Measurements from ENCODE around the gene KCTD16. TPM values are rescaled to one million over a fixed set of nuclear protein-coding genes. Genes with fewer than 3 reads are reported as not detected.
A peak's percentile ranks its signal among the peaks of the same experiment; 100 is the strongest.

KCTD16 gene
- total and polyA plus RNA-seq, 2 experiments from 2014 or later = 0.02 to 0.76 TPM

DNA sequence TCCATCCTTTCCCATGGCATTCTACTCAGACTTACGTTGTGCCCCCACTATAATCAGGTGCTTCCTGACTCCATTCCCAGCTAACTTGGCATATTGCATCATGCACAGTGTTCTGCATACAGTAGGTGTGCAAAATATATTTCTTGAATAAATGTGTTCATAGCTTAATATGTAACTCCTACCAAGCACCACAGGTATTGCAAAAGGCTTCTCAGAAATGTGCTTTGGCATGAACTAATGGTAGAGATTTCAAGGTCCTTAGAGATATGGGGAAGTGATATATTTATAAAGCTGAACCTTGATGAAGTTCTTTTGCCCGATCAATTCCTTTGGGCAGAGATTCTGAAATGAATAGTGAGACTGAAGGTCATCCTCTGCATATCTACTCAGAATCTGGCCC lies 220.4 kb downstream of the KCTD16 start:
- no peak overlapping the region for H3K4me3 Mint-ChIP-seq
- no peaks in the 10 kb centered on the region for H3K4me1 Mint-ChIP-seq
- H3K9me3 Mint-ChIP-seq = no peaks in the 10 kb centered on the region
- Histone ChIP-seq H3K27ac (ENCODE audit: low read depth) (no peak overlapping the region), H3K27me3 (ENCODE audit: insufficient read depth) (no peaks in the 10 kb centered on the region), H2AFZ (no peak overlapping the region), H3K4me1 (ENCODE audit: insufficient read depth) (no peaks in the 10 kb centered on the region), H3K9me2 (ENCODE audit: insufficient read depth) (no peaks in the 10 kb centered on the region), H3K79me2 (replicated peaks; ENCODE audit: insufficient read depth) (no peaks in the 10 kb centered on the region), H3K4me2 (no peak overlapping the region), H3F3A (replicated peaks; ENCODE audit: low read depth) (no peaks in the 10 kb centered on the region), H4K20me1 (replicated peaks; ENCODE audit: insufficient read depth) (no peaks in the 10 kb centered on the region), H3K4me3 (no peak overlapping the region), H3K36me3 (ENCODE audit: insufficient read depth) (no peaks in the 10 kb centered on the region)
- H3K27ac Mint-ChIP-seq = no peak overlapping the region
- H3K36me3 Mint-ChIP-seq (ENCODE audit: low read depth) = no peaks in the 10 kb centered on the region
- DNase-seq (ENCODE audit: low spot score) (no peak), ATAC-seq (no peak)
- no peaks in the 10 kb centered on the region for H3K27me3 Mint-ChIP-seq (ENCODE audit: insufficient read depth, low read depth, poor library complexity)
- TF ChIP-seq EZH2phosphoT487 (IDR thresholded peaks at IDR 0.05; ENCODE audit: unreplicated experiment) (no peak), EZH2 (IDR thresholded peaks at IDR 0.05; ENCODE audit: low read depth, unreplicated experiment) (no peak), POLR2AphosphoS5 (IDR thresholded peaks at IDR 0.05; ENCODE audit: low read depth) (no peak), JUNB (IDR thresholded peaks at IDR 0.05; ENCODE audit: unreplicated experiment) (no peak), CREB1 (CRISPR knock-in tag; IDR thresholded peaks at IDR 0.05; ENCODE audit: low read depth) (no peak)
- TF ChIP-seq, protein P1, sequence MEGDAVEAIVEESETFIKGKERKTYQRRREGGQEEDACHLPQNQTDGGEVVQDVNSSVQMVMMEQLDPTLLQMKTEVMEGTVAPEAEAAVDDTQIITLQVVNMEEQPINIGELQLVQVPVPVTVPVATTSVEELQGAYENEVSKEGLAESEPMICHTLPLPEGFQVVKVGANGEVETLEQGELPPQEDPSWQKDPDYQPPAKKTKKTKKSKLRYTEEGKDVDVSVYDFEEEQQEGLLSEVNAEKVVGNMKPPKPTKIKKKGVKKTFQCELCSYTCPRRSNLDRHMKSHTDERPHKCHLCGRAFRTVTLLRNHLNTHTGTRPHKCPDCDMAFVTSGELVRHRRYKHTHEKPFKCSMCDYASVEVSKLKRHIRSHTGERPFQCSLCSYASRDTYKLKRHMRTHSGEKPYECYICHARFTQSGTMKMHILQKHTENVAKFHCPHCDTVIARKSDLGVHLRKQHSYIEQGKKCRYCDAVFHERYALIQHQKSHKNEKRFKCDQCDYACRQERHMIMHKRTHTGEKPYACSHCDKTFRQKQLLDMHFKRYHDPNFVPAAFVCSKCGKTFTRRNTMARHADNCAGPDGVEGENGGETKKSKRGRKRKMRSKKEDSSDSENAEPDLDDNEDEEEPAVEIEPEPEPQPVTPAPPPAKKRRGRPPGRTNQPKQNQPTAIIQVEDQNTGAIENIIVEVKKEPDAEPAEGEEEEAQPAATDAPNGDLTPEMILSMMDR (conservative IDR thresholded peaks at IDR 0.05; ENCODE audit: low read depth in 2 of 2) = no peak

DNA sequence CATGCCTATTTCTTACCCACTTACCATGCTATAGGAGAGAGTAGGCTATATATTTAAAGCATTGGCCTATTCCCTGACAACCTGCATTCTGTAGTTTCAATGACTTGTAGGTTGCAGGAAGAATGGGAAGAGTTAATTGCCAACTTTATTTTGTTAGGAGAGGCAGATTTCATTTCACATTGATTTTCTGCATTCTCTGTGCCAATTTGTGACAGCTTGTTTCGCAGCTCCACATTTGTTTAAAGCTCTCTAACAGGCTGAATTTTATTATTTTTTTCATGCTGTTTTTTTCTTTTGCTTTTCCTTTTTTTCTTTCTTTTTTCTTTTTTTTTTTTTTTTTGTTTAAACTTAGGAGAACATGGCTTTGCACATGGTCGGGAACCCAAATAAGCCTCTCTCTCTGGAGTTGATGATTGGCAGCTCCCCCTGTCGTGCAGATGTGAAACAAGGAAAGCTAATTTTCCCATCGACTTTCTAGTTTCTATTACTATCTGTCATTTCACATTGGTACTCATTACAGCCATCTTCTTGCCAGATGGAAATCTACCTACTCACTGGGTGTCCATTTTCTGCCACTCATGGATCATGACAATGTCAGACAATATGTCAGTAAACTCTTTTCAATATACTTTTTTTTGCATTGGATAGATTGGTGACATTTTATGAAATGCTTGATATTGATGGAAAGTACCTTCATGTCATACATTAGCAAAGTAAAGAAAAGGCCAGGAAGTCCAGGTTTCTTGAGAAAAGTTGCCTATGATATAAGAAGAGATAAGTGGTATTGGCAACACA lies 223.2 kb downstream of the KCTD16 start:
- no peaks in the 10 kb centered on the region for H4K20me1 ChIP-seq (replicated peaks; ENCODE audit: insufficient read depth)
- H2AFZ ChIP-seq = no peak overlapping the region
- H3K27me3 ChIP-seq (ENCODE audit: insufficient read depth) = no peaks in the 10 kb centered on the region
- no peaks in the 10 kb centered on the region for H3K36me3 ChIP-seq (ENCODE audit: insufficient read depth)
- ATAC-seq (no peak), DNase-seq (ENCODE audit: low spot score) (no peak)
- H3K4me1 Mint-ChIP-seq = no peaks in the 10 kb centered on the region
- H3F3A ChIP-seq (replicated peaks; ENCODE audit: low read depth) = no peaks in the 10 kb centered on the region
- H3K79me2 ChIP-seq (replicated peaks; ENCODE audit: insufficient read depth) = no peaks in the 10 kb centered on the region
- H3K9me2 ChIP-seq (ENCODE audit: insufficient read depth) = no peaks in the 10 kb centered on the region
- TF ChIP-seq, protein P1 (conservative IDR thresholded peaks at IDR 0.05; ENCODE audit: low read depth in 2 of 2) = peak in 1 of 2 experiments; percentile 29; a peak in 2 of 4 replicates
- no peak for TF ChIP-seq ZNF331 (CRISPR knock-in tag; IDR thresholded peaks at IDR 0.05; ENCODE audit: low read depth)
- no peaks in the 10 kb centered on the region for H3K4me1 ChIP-seq (ENCODE audit: insufficient read depth)
- H3K4me3 Mint-ChIP-seq = no peak overlapping the region
- no peak overlapping the region for H3K4me3 ChIP-seq
- H3K27ac ChIP-seq (ENCODE audit: low read depth) = no peak overlapping the region
- no peaks in the 10 kb centered on the region for H3K9me3 Mint-ChIP-seq
- H3K4me2 ChIP-seq = no peak overlapping the region
- H3K36me3 Mint-ChIP-seq (ENCODE audit: low read depth) = no peaks in the 10 kb centered on the region
- H3K27ac Mint-ChIP-seq = no peak overlapping the region
- no peaks in the 10 kb centered on the region for H3K27me3 Mint-ChIP-seq (ENCODE audit: insufficient read depth, low read depth, poor library complexity)
